H1 (cell line): ENCODE data around the gene LKAAEAR1. TPM values are rescaled to one million over a fixed set of nuclear protein-coding genes. Genes with fewer than 3 reads are reported as not detected.

Experiments used
- BACH1 ChIP-seq: IDR thresholded peaks from 2 replicates; pipeline ENCODE4 v1.6.1; 2012; ENCODE audit warnings: low read length, improper control_type of control experiment
- CHD2 ChIP-seq: IDR thresholded peaks from 2 replicates; pipeline ENCODE4 v1.6.1; 2012; ENCODE audit warnings: low read length, improper control_type of control experiment
- EZH2 ChIP-seq: fragments of 200-600 bp; sonication (generic); IDR thresholded peaks from 2 replicates; pipeline ENCODE4 v1.7.1; 2012; ENCODE audit warnings: low read depth, mild to moderate bottlenecking, moderate library complexity, low read length, inconsistent platforms; ENCODE audit not compliant: severe bottlenecking
- HDAC6 ChIP-seq: IDR thresholded peaks from one replicate; pipeline ENCODE4 v1.7.1; 2012; ENCODE audit warnings: low read depth, mild to moderate bottlenecking, inconsistent platforms, low read length, moderate library complexity
- KDM5A ChIP-seq: fragments of 200-600 bp; IDR thresholded peaks from 2 replicates; pipeline ENCODE4 v1.7.1; 2012; ENCODE audit warnings: mild to moderate bottlenecking, low read length, inconsistent platforms, mixed read lengths
- PHF8 ChIP-seq: fragments of 200-600 bp; sonication (generic); conservative IDR thresholded peaks from 2 replicates; pipeline ENCODE4 v1.7.1; 2012; ENCODE audit warnings: low read depth, mild to moderate bottlenecking, inconsistent platforms, low read length, moderate library complexity
- RNF2 ChIP-seq: fragments of 200-900, 300-1000 bp; sonication (generic); IDR thresholded peaks from 2 replicates; pipeline ENCODE4 v1.7.1; 2016; ENCODE audit warnings: borderline replicate concordance, low read depth, mild to moderate bottlenecking, antibody characterized with exemption, low read length; ENCODE audit not compliant: poor library complexity, severe bottlenecking; ENCODE audit errors: missing control alignments
- SP1 ChIP-seq: IDR thresholded peaks from 2 replicates; pipeline ENCODE4 v1.6.1; 2011; ENCODE audit warnings: low read depth, low read length
- polyA plus RNA-seq, 7 experiments: library from polyadenylated mRNA; depleted of rRNA in 3 of 7; stranded (reverse) in 5 of 7; unstranded in 2 of 7; fragments of >200 nt in 5 of 7; fragments of 200-250 nt in 2 of 7; gene quantifications; 1 replicate in 5 of 7; 2 replicates in 1 of 7; 4 replicates in 1 of 7; pipeline versions ENCODE4 v1.2.1 to v1.2.3, GENCODE V29; 2011 to 2013; ENCODE audit warnings: missing spikeins in 2 of 7, mixed read lengths in 2 of 7
- total RNA-seq: library from RNA; stranded (reverse); fragmentation: NEBNext Ultra II Directional; extraction: Animal tissue kit (Norgen Biotek cat#: 25700); gene quantifications from 2 replicates; pipeline ENCODE4 v1.2.1, GENCODE V29; 2021
- TF ChIP-seq, protein P1 (sequence below), 3 experiments: IDR thresholded peaks; 1 replicate in 2 of 3; 2 replicates in 1 of 3; pipeline versions ENCODE4 v1.5.1 to v1.6.1; 2011; ENCODE audit warnings: low read length in 3 of 3, mild to moderate bottlenecking in 3 of 3, inconsistent platforms in 2 of 3, low read depth in 1 of 3, moderate library complexity in 1 of 3; ENCODE audit not compliant: insufficient read depth in 1 of 3; ENCODE audit errors: control extremely low read depth in 1 of 3
- TF ChIP-seq, protein P2 (sequence below): IDR thresholded peaks from 2 replicates; pipeline ENCODE4 v1.6.1; 2011; ENCODE audit warnings: low read depth, mild to moderate bottlenecking, low read length; ENCODE audit not compliant: insufficient read depth

The LKAAEAR1 gene
- total and polyA plus RNA-seq, 2 of the 8 experiments (the other 6 are each of a cell fraction or from before 2014, with no cell fraction given) = 0.41 to 0.53 TPM

DNA sequence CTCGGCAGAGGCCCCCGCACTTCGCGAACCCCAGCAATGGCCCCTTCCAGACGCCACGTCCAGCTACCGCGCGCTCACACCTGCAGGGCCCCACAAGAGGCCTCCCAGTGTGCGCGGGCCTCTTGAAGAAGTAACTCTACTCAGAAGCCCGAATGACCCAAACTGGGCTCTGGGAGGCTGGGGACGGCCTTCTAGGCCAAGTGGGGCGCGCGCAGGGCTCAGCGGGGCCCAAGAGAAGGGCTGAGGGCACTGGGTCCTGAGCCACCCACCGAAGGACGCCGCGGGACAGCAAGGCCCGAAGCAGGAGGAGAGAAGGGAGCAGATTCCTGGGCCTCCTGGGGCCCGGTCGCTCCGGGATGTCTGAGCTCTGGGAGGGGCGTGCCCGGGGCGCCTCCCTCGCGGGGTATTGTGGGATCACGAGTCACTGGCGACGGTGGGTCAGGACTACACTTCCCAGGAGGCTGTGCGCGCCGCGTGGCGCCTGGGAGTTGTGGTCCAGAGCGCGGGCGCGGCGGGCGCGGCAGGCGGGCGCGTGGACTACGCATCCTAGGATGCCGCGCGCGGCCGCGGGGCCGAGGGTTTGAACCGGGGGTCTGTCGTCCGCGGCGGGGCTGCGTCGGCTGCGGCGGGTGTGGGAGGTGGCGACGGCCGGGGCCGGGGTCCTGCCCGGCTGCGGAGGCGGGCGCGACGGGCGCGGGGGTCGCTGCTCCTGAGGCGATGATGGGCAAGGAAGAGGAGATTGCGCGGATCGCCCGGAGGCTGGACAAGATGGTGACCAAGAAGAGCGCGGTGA, 21.4 kb downstream of the LKAAEAR1 start, which contains the start of gene TCEA2 (continued):
- TF ChIP-seq KDM5A = 0 out of 2 replicates have a peak, but pooled peaks have one; percentile 3
- TF ChIP-seq, protein P1, sequence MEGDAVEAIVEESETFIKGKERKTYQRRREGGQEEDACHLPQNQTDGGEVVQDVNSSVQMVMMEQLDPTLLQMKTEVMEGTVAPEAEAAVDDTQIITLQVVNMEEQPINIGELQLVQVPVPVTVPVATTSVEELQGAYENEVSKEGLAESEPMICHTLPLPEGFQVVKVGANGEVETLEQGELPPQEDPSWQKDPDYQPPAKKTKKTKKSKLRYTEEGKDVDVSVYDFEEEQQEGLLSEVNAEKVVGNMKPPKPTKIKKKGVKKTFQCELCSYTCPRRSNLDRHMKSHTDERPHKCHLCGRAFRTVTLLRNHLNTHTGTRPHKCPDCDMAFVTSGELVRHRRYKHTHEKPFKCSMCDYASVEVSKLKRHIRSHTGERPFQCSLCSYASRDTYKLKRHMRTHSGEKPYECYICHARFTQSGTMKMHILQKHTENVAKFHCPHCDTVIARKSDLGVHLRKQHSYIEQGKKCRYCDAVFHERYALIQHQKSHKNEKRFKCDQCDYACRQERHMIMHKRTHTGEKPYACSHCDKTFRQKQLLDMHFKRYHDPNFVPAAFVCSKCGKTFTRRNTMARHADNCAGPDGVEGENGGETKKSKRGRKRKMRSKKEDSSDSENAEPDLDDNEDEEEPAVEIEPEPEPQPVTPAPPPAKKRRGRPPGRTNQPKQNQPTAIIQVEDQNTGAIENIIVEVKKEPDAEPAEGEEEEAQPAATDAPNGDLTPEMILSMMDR (IDR thresholded peaks at IDR 0.05; ENCODE audit: control extremely low read depth in 1 of 3, insufficient read depth in 1 of 3, low read depth in 1 of 3, low read length in 3 of 3) = 0 out of 4 replicates have a peak, but pooled peaks of 1 of the 3 experiments have one; percentile 3
- no peak for TF ChIP-seq HDAC6
- no peak for TF ChIP-seq RNF2
- TF ChIP-seq, protein P2, sequence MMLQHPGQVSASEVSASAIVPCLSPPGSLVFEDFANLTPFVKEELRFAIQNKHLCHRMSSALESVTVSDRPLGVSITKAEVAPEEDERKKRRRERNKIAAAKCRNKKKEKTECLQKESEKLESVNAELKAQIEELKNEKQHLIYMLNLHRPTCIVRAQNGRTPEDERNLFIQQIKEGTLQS = peak; percentile 64
- TF ChIP-seq SP1 = 0 out of 2 replicates have a peak, but pooled peaks have one; percentile 30
- TF ChIP-seq EZH2 = no peak
- 0 out of 2 replicates have a peak, but pooled peaks have one; percentile 23 for TF ChIP-seq CHD2
- TF ChIP-seq PHF8 = peak; percentile 41
- TF ChIP-seq BACH1 = peak; percentile 44; the same call in 1 of the 2 replicates
